Fibroblast of mammary gland (primary cell): ENCODE results near the gene TUB.

ENCODE experiments used
- DNase-seq: peaks from one replicate; pipeline ENCODE4 v3.0.0-alpha.2; 2010; ENCODE audit warnings: low read depth
- H3K4me3 ChIP-seq: 2 replicates; pipeline ENCODE4 v1.5.1; 2011; ENCODE audit warnings: low read depth, mild to moderate bottlenecking, low read length, moderate library complexity; ENCODE audit not compliant: control insufficient read depth
- CTCF ChIP-seq: conservative IDR thresholded peaks from 2 replicates; pipeline ENCODE4 v1.5.1; 2011; ENCODE audit warnings: low read depth, low read length, inconsistent platforms; ENCODE audit not compliant: control insufficient read depth, insufficient read depth

TUB gene

GRCh38 chr11:8102965-8103364 is 22.0 kb downstream of the TUB start:
- no peak for TF ChIP-seq CTCF
- DNase-seq = no peak
- H3K4me3 ChIP-seq = no peak overlapping the region

GRCh38 chr11:8103909-8104308 is 22.9 kb downstream of the TUB start:
- TF ChIP-seq CTCF = no peak
- no peak for DNase-seq

GRCh38 chr11:8105133-8105532 is 24.1 kb downstream of the TUB start:
- no peak overlapping the region for H3K4me3 ChIP-seq
- DNase-seq = no peak
- TF ChIP-seq CTCF = no peak

More at GRCh38 chr11:8103909-8104308, 22.9 kb downstream of the TUB start:
- no peak overlapping the region for H3K4me3 ChIP-seq

GRCh38 chr11:8105666-8106065 is 24.7 kb downstream of the TUB start:
- TF ChIP-seq CTCF = no peak
- no peak for DNase-seq
- H3K4me3 ChIP-seq = no peak overlapping the region

DNA sequence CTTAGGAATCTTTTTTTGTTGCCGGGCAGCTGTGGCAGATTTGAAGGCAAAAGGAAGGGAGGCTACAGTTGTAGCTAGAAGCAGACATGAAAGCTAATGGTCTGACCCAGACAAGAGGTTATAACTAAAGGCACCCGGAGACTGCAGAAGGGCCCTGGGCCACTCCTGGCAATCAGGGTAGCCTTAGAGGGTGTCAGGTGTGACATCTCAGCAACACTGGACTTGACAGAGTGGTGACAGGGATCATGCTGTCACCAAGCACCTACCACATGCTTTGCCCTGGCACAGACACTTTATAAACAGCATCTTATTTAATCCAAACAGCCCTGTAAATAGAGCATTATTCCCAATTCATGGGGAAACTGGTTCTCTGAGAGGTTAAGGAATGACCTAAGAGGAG is 25.7 kb downstream of the TUB start:
- TF ChIP-seq CTCF = no peak

DNA sequence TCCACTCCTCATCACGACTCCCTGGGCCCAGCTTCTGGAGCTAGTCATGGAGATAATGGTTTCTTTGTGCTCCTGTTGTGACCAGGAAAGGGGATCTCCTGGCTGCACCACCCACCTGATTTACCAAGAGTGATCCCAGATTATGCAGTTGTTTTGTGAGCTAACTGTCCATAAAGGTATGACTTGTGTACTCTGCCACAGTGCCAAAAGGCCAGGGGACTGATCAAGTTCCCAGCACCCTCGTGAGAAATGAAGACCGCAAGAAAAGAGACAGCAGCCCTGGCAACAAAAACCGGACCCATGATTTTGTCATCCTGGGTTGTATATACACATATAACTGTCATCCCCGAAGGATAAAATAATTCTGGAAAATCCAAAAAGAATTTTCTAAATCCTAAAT is 26.6 kb downstream of the TUB start:
- no peak for DNase-seq
- H3K4me3 ChIP-seq = no peak overlapping the region
- no peak for TF ChIP-seq CTCF

More for the DNA sequence above, 25.7 kb downstream of the TUB start:
- DNase-seq = no peak
- no peak overlapping the region for H3K4me3 ChIP-seq

GRCh38 chr11:8108421-8108820 is 27.4 kb downstream of the TUB start:
- no peak for TF ChIP-seq CTCF
- no peak overlapping the region for H3K4me3 ChIP-seq
- DNase-seq = no peak
